Measurements from ENCODE around the gene EPGN.

GRCh38 chr4:74268643-74269042 lies 39.6 kb upstream of the EPGN start:
- no peak for TF ChIP-seq CTCF (IDR thresholded peaks at IDR 0.05; ENCODE audit: insufficient read depth, low read depth, low read length)
- TF ChIP-seq EZH2 (IDR thresholded peaks at IDR 0.05; ENCODE audit: insufficient read depth, low read length) = no peak

Data from astrocyte (in vitro differentiated cells and primary cell).